ENCODE measurements around the gene TLCD3A. TPM values are rescaled to one million over a fixed set of nuclear protein-coding genes. Genes with fewer than 3 reads are reported as not detected.
A peak's percentile ranks its signal among the peaks of the same experiment; 100 is the strongest.
"Not testable (repeated sequence)": the region's sequence is repeated elsewhere in the genome, so short reads cannot be mapped to it uniquely, and the experiment has no call there.

TLCD3A gene
- total RNA-seq, 2 donors from 2014 or later, result 1.5 to 20.4 TPM

- ATAC-seq (no peak), DNase-seq (ENCODE audit: low spot score in 2 of 2) (no peak)
- H3K9me3 Mint-ChIP-seq, result peaks cover 0 to 16% of the 10 kb centered on the region in 2 donors
- peaks cover 9 to 42% of the 10 kb centered on the region in 2 donors for H3K36me3 Mint-ChIP-seq
- H3K27ac Mint-ChIP-seq, result peak overlapping the region in 1 of 2 donors; percentile 60
These were observed 21.0 kb downstream of the TLCD3A start for GRCh38 chr17:753418-753817.

GRCh38 chr17:755319-755961 is 23.0 kb downstream of the TLCD3A start:
- H3K27ac Mint-ChIP-seq; H3K9me3 Mint-ChIP-seq; DNase-seq (ENCODE audit: low spot score in 2 of 2); ATAC-seq: not testable (repeated sequence)
- peaks cover 9 to 25% of the 10 kb centered on the region in 2 donors for H3K36me3 Mint-ChIP-seq

GRCh38 chr17:756010-756567 is 23.7 kb downstream of the TLCD3A start:
- not testable (repeated sequence) for DNase-seq (ENCODE audit: low spot score in 2 of 2); H3K27ac Mint-ChIP-seq; H3K9me3 Mint-ChIP-seq; ATAC-seq
- H3K36me3 Mint-ChIP-seq, result peaks cover 7 to 19% of the 10 kb centered on the region in 2 donors

GRCh38 chr17:759964-760363 is 27.6 kb downstream of the TLCD3A start:
- H3K27ac Mint-ChIP-seq, result no peak overlapping the region
- no peak for DNase-seq (ENCODE audit: low spot score in 2 of 2)
- H3K9me3 Mint-ChIP-seq, result peaks cover 0 to 5% of the 10 kb centered on the region in 2 donors
- peaks cover 0 to 13% of the 10 kb centered on the region in 2 donors for H3K36me3 Mint-ChIP-seq
- no peak for ATAC-seq

GRCh38 chr17:760371-760770 is 28.0 kb downstream of the TLCD3A start:
- Mint-ChIP-seq H3K27ac (no peak overlapping the region), H3K36me3 (peaks cover 0 to 10% of the 10 kb centered on the region in 2 donors), H3K9me3 (peaks cover 0 to 5% of the 10 kb centered on the region in 2 donors)
- DNase-seq (ENCODE audit: low spot score in 2 of 2) (no peak), ATAC-seq (no peak)

- Mint-ChIP-seq H3K9me3 (no peaks in the 10 kb centered on the region), H3K27ac (no peak overlapping the region), H3K36me3 (peaks cover 0 to 26% of the 10 kb centered on the region in 2 donors)
- ATAC-seq, result no peak
- no peak for DNase-seq (ENCODE audit: low spot score in 2 of 2)
These were observed 34.7 kb downstream of the TLCD3A start for GRCh38 chr17:767076-767475.

GRCh38 chr17:773016-773415 is 40.6 kb downstream of the TLCD3A start:
- H3K36me3 Mint-ChIP-seq, result peaks cover 5 to 39% of the 10 kb centered on the region in 2 donors
- DNase-seq (ENCODE audit: low spot score in 2 of 2) (no peak), ATAC-seq (no peak)
- H3K9me3 Mint-ChIP-seq, result no peaks in the 10 kb centered on the region
- H3K27ac Mint-ChIP-seq, result peak overlapping the region in 1 of 2 donors; percentile 62

GRCh38 chr17:773467-774312 is 41.3 kb downstream of the TLCD3A start:
- peak overlapping the region; percentile 62 to 90 for H3K27ac Mint-ChIP-seq
- peaks cover 9 to 37% of the 10 kb centered on the region in 2 donors for H3K36me3 Mint-ChIP-seq
- no peaks in the 10 kb centered on the region for H3K9me3 Mint-ChIP-seq
- ATAC-seq, result peak; percentile 57 to 63
- no peak for DNase-seq (ENCODE audit: low spot score in 2 of 2)

- ATAC-seq (no peak), DNase-seq (ENCODE audit: low spot score in 2 of 2) (no peak)
- Mint-ChIP-seq H3K27ac (peak overlapping the region in 1 of 2 donors; percentile 90), H3K9me3 (no peaks in the 10 kb centered on the region), H3K36me3 (peaks cover 9 to 32% of the 10 kb centered on the region in 2 donors)
These were observed 41.9 kb downstream of the TLCD3A start for GRCh38 chr17:774313-774584.

GRCh38 chr17:778096-778495 is 45.7 kb downstream of the TLCD3A start:
- H3K36me3 Mint-ChIP-seq, result peaks cover 21 to 24% of the 10 kb centered on the region in 2 donors
- H3K27ac Mint-ChIP-seq, result no peak overlapping the region
- DNase-seq (ENCODE audit: low spot score in 2 of 2) (no peak), ATAC-seq (no peak)
- H3K9me3 Mint-ChIP-seq, result no peaks in the 10 kb centered on the region

GRCh38 chr17:781805-782731 is 49.7 kb downstream of the TLCD3A start, which contains the start of the genes GLOD4 and MRM3:
GLOD4 (minus strand) TSS chr17:782280; CDS start chr17:782255, 25 bp downstream.
MRM3 (plus strand) TSS chr17:782353; CDS start chr17:782379, 26 bp downstream.
- peaks cover 20 to 25% of the 10 kb centered on the region in 2 donors for H3K36me3 Mint-ChIP-seq
- ATAC-seq (peak; percentile 92 to 94), DNase-seq (ENCODE audit: low spot score in 2 of 2) (peak; percentile 95 to 97)
- H3K27ac Mint-ChIP-seq, result peak within 1 kb of the TSS; percentile 93 to 95
- H3K9me3 Mint-ChIP-seq, result no peaks in the 10 kb centered on the region

GRCh38 chr17:784143-784542 is 51.7 kb downstream of the TLCD3A start:
- DNase-seq (ENCODE audit: low spot score in 2 of 2) (no peak), ATAC-seq (peak; percentile 63 to 70)
- H3K9me3 Mint-ChIP-seq, result no peaks in the 10 kb centered on the region
- peak overlapping the region in 1 of 2 donors; percentile 8 for H3K27ac Mint-ChIP-seq
- peaks cover 20% of the 10 kb centered on the region in 2 donors for H3K36me3 Mint-ChIP-seq

- not testable (repeated sequence) for ATAC-seq; H3K9me3 Mint-ChIP-seq; DNase-seq (ENCODE audit: low spot score in 2 of 2); H3K27ac Mint-ChIP-seq
- peaks cover 21 to 28% of the 10 kb centered on the region in 2 donors for H3K36me3 Mint-ChIP-seq
These were observed 53.5 kb downstream of the TLCD3A start for GRCh38 chr17:785901-786300.

GRCh38 chr17:787641-788221 is 55.3 kb downstream of the TLCD3A start:
- ATAC-seq, result no peak
- no peak for DNase-seq (ENCODE audit: low spot score in 2 of 2)
- H3K9me3 Mint-ChIP-seq, result no peaks in the 10 kb centered on the region
- H3K36me3 Mint-ChIP-seq, result peaks cover 9 to 23% of the 10 kb centered on the region in 2 donors
- H3K27ac Mint-ChIP-seq, result no peak overlapping the region

- Mint-ChIP-seq H3K27ac (no peak overlapping the region), H3K36me3 (peaks cover 5 to 18% of the 10 kb centered on the region in 2 donors)
These were observed 56.2 kb downstream of the TLCD3A start for GRCh38 chr17:788551-788950.

More at GRCh38 chr17:788551-788950, 56.2 kb downstream of the TLCD3A start:
- DNase-seq (ENCODE audit: low spot score in 2 of 2), result no peak
- ATAC-seq, result no peak
- H3K9me3 Mint-ChIP-seq, result no peaks in the 10 kb centered on the region

Measured in activated naive CD4-positive, alpha-beta T cell treated with anti-CD3 and anti-CD28 coated beads, Interleukin-2, amount 50 U/mL, for 72 hours (primary cell).